GM23248 (cell line): Measurements from ENCODE around the gene PCBD1. TPM values are rescaled to one million over a fixed set of nuclear protein-coding genes. Genes with fewer than 3 reads are reported as not detected.

Source experiments
- DNase-seq: peaks from one replicate; pipeline ENCODE4 v3.0.0-alpha.2; 2015
- H2AFZ ChIP-seq: fragments of 200-600 bp; sonication (generic); 2 replicates; pipeline ENCODE4 v1.6.1; 2016; ENCODE audit warnings: antibody characterized with exemption
- H3F3A ChIP-seq: fragments of 200-600 bp; sonication (generic); 2 replicates; pipeline ENCODE4 v1.6.1; 2016; ENCODE audit warnings: mild to moderate bottlenecking, antibody characterized with exemption, mixed run types; ENCODE audit not compliant: insufficient read depth
- H3K27ac ChIP-seq: fragments of 200-600 bp; sonication (generic); 2 replicates; pipeline ENCODE4 v1.5.1; 2016; ENCODE audit warnings: mild to moderate bottlenecking
- H3K27me3 ChIP-seq: fragments of 200-600 bp; sonication (generic); replicated peaks from 2 replicates; pipeline ENCODE4 v1.6.1; 2016; ENCODE audit warnings: mild to moderate bottlenecking; ENCODE audit not compliant: insufficient read depth
- H3K36me3 ChIP-seq: fragments of 200-600 bp; sonication (generic); 2 replicates; pipeline ENCODE4 v1.6.1; 2016; ENCODE audit warnings: low read depth, mild to moderate bottlenecking
- H3K4me1 ChIP-seq: fragments of 200-600 bp; sonication (generic); 2 replicates; pipeline ENCODE4 v1.6.1; 2016; ENCODE audit warnings: mild to moderate bottlenecking; ENCODE audit not compliant: insufficient read depth
- H3K4me2 ChIP-seq: fragments of 200-600 bp; sonication (generic); one replicate; pipeline ENCODE4 v1.6.1; 2016; ENCODE audit warnings: mild to moderate bottlenecking; ENCODE audit not compliant: unreplicated experiment
- H3K4me3 ChIP-seq: fragments of 200-600 bp; sonication (generic); 2 replicates; pipeline ENCODE4 v1.5.1; 2016; ENCODE audit warnings: mild to moderate bottlenecking
- H3K79me2 ChIP-seq: fragments of 200-600 bp; sonication (generic); 2 replicates; pipeline ENCODE4 v1.6.1; 2016; ENCODE audit warnings: mild to moderate bottlenecking; ENCODE audit not compliant: insufficient read depth
- H3K9ac ChIP-seq: fragments of 200-600 bp; sonication (generic); 2 replicates; pipeline ENCODE4 v1.6.1; 2016; ENCODE audit warnings: mild to moderate bottlenecking
- H3K9me2 ChIP-seq: fragments of 200-600 bp; sonication (generic); 2 replicates; pipeline ENCODE4 v1.6.1; 2016; ENCODE audit warnings: mixed run types, mild to moderate bottlenecking, moderate library complexity; ENCODE audit not compliant: insufficient read depth
- H3K9me3 ChIP-seq: fragments of 200-600 bp; sonication (generic); one replicate; pipeline ENCODE4 v1.6.1; 2017; ENCODE audit warnings: low read depth
- H4K20me1 ChIP-seq: fragments of 200-600 bp; sonication (generic); 2 replicates; pipeline ENCODE4 v1.6.0; 2016; ENCODE audit not compliant: insufficient read depth
- EZH2 ChIP-seq: fragments of 200-600 bp; sonication (generic); IDR thresholded peaks from 2 replicates; pipeline ENCODE4 v1.6.1; 2018; ENCODE audit warnings: antibody characterized with exemption, mild to moderate bottlenecking; ENCODE audit not compliant: insufficient read depth, poor library complexity, severe bottlenecking
- EZH2phosphoT487 ChIP-seq: fragments of 200-600 bp; sonication (generic); IDR thresholded peaks from 2 replicates; pipeline ENCODE4 v1.6.1; 2018; ENCODE audit warnings: antibody characterized with exemption, moderate library complexity, mild to moderate bottlenecking, low read depth; ENCODE audit not compliant: insufficient read depth
- WGBS, 2 experiments: methylation state at CpG; one replicate each; pipeline ENCODE4 v1.1.6; 2015 to 2017; ENCODE audit warnings: low lambda C conversion rate in 2 of 2, low coverage in 1 of 2; ENCODE audit errors: missing lambda C conversion rate in 2 of 2; 5-methylcytosine and 5-hydroxymethylcytosine counted together
- in situ Hi-C: fragments of 300-500 bp; cut with MboI; formaldehyde crosslinking; loops from 2 replicates; pipeline ENCODE4 v1.15.0; 2020
- polyA plus RNA-seq: library from polyadenylated mRNA; unstranded; fragments of >200 nt; fragmentation: Nextera tagmentation; extraction: Ambion mirVana; gene quantifications from 2 replicates; pipeline ENCODE4 v1.2.1, GENCODE V29; 2016
- total RNA-seq: library from RNA; depleted of rRNA; stranded (reverse); fragments of >200 nt; shearing (Covaris generic); gene quantifications from 2 replicates; pipeline ENCODE4 v1.2.3, GENCODE V29; 2014; rRNA removed

The PCBD1 gene
- total RNA-seq (26.2 and 28.5 TPM in 2 replicates), polyA plus RNA-seq (36.8 and 38.4 TPM in 2 replicates)

- WGBS, 2 experiments, result 2 to 3% methylated on average over 56 to 59 of the region's 85 CpGs
- peak; percentile 84 for DNase-seq
- TF ChIP-seq EZH2 (no peak), EZH2phosphoT487 (no peak)
- Histone ChIP-seq H3K36me3 (no peaks in the 10 kb centered on the region), H3K9me3 (no peaks in the 10 kb centered on the region), H3K4me3 (peak within 1 kb of the TSS; percentile 77), H3K79me2 (no peaks in the 10 kb centered on the region), H3K27me3 (no peaks in the 10 kb centered on the region), H3F3A (0 out of 2 replicates have a peak, but pooled peaks cover 3% of the 10 kb centered on the region), H3K9me2 (no peaks in the 10 kb centered on the region), H4K20me1 (no peaks in the 10 kb centered on the region), H3K27ac (no peak within 1 kb of the TSS), H3K4me1 (peaks cover 15% of the 10 kb centered on the region), H3K4me2 (peak within 1 kb of the TSS; percentile 90), H2AFZ (peak within 1 kb of the TSS; percentile 82), H3K9ac (peak within 1 kb of the TSS; percentile 69)
- in situ Hi-C loops, result loop anchor here (10.0 kb wide), 1 partner anchor 343 kb away; no protein-coding TSS in a partner anchor
Measured at GRCh38 chr10:70887804-70888800, at the start of gene PCBD1. Gene PCBD1 (minus strand): TSS chr10:70888565. CDS start chr10:70888533, 32 bp downstream.

GRCh38 chr10:70937661-70938060 lies 49.3 kb upstream of the PCBD1 start:
- H3K9ac ChIP-seq, result no peak overlapping the region
- peaks cover 48% of the 10 kb centered on the region for H3K27me3 ChIP-seq
- no peak overlapping the region for H2AFZ ChIP-seq
- H3K27ac ChIP-seq, result no peak overlapping the region
- in situ Hi-C loops, result no loop called here
- no peaks in the 10 kb centered on the region for H3K9me3 ChIP-seq
- H3K9me2 ChIP-seq, result no peaks in the 10 kb centered on the region
- DNase-seq, result no peak
- H3K4me2 ChIP-seq, result no peak overlapping the region
- no peaks in the 10 kb centered on the region for H3K4me1 ChIP-seq
- no peak for TF ChIP-seq EZH2phosphoT487
- TF ChIP-seq EZH2, result no peak
- H4K20me1 ChIP-seq, result no peaks in the 10 kb centered on the region
- no peaks in the 10 kb centered on the region for H3F3A ChIP-seq
- H3K4me3 ChIP-seq, result no peak overlapping the region
- 46% methylated on average over 7 of the region's 7 CpGs for WGBS, 2 experiments
- no peaks in the 10 kb centered on the region for H3K79me2 ChIP-seq
- H3K36me3 ChIP-seq, result no peaks in the 10 kb centered on the region

- Histone ChIP-seq H3K4me3 (no peak overlapping the region), H2AFZ (no peak overlapping the region), H3K27me3 (peaks cover 50% of the 10 kb centered on the region), H3K36me3 (no peaks in the 10 kb centered on the region), H3K9me3 (no peaks in the 10 kb centered on the region), H3K4me2 (no peak overlapping the region), H3K9me2 (no peaks in the 10 kb centered on the region), H4K20me1 (no peaks in the 10 kb centered on the region), H3K79me2 (no peaks in the 10 kb centered on the region), H3F3A (no peaks in the 10 kb centered on the region), H3K4me1 (no peaks in the 10 kb centered on the region), H3K9ac (no peak overlapping the region), H3K27ac (no peak overlapping the region)
- in situ Hi-C loops, result no loop called here
- TF ChIP-seq EZH2phosphoT487 (no peak), EZH2 (no peak)
- WGBS, 2 experiments, result 54 to 62% methylated on average over 6 of the region's 6 CpGs
- no peak for DNase-seq
Measured at GRCh38 chr10:70936111-70936510, 47.7 kb upstream of the PCBD1 start.

GRCh38 chr10:70935631-70936030 lies 47.3 kb upstream of the PCBD1 start:
- H3K9me2 ChIP-seq, result no peaks in the 10 kb centered on the region
- no peak overlapping the region for H3K4me3 ChIP-seq
- no peaks in the 10 kb centered on the region for H3K79me2 ChIP-seq
- H3K27ac ChIP-seq, result no peak overlapping the region
- H3K4me2 ChIP-seq, result no peak overlapping the region
- in situ Hi-C loops, result no loop called here
- no peaks in the 10 kb centered on the region for H3F3A ChIP-seq
- H3K36me3 ChIP-seq, result no peaks in the 10 kb centered on the region
- H3K9me3 ChIP-seq, result no peaks in the 10 kb centered on the region
- no peak for TF ChIP-seq EZH2phosphoT487
- no peak for TF ChIP-seq EZH2
- no peak overlapping the region for H3K9ac ChIP-seq
- peaks cover 50% of the 10 kb centered on the region for H3K27me3 ChIP-seq
- no peaks in the 10 kb centered on the region for H3K4me1 ChIP-seq
- 63 to 69% methylated on average over 10 of the region's 10 CpGs for WGBS, 2 experiments
- DNase-seq, result no peak
- no peaks in the 10 kb centered on the region for H4K20me1 ChIP-seq
- H2AFZ ChIP-seq, result no peak overlapping the region
